ENCODE data around the gene UNC119B.

Gene UNC119B

GRCh38 chr12:120690978-120691377, 19.3 kb upstream of the UNC119B start (continued):
- no peak for TF ChIP-seq ZNF449 (tag by site-specific recombination; IDR thresholded peaks at IDR 0.05)
- TF ChIP-seq ZNF404 (tag by site-specific recombination; IDR thresholded peaks at IDR 0.05), result no peak
- peak; percentile 74 for TF ChIP-seq OSR2 (tag by site-specific recombination; IDR thresholded peaks at IDR 0.05)
- TF ChIP-seq ZSCAN16 (tag by site-specific recombination; IDR thresholded peaks at IDR 0.05), result no peak
- peak; percentile 36; the same call in 1 of the 2 replicates for TF ChIP-seq PRDM6 (tag by site-specific recombination; IDR thresholded peaks at IDR 0.05)
- TF ChIP-seq, protein P1, sequence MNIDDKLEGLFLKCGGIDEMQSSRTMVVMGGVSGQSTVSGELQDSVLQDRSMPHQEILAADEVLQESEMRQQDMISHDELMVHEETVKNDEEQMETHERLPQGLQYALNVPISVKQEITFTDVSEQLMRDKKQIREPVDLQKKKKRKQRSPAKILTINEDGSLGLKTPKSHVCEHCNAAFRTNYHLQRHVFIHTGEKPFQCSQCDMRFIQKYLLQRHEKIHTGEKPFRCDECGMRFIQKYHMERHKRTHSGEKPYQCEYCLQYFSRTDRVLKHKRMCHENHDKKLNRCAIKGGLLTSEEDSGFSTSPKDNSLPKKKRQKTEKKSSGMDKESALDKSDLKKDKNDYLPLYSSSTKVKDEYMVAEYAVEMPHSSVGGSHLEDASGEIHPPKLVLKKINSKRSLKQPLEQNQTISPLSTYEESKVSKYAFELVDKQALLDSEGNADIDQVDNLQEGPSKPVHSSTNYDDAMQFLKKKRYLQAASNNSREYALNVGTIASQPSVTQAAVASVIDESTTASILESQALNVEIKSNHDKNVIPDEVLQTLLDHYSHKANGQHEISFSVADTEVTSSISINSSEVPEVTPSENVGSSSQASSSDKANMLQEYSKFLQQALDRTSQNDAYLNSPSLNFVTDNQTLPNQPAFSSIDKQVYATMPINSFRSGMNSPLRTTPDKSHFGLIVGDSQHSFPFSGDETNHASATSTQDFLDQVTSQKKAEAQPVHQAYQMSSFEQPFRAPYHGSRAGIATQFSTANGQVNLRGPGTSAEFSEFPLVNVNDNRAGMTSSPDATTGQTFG (tag by site-specific recombination; IDR thresholded peaks at IDR 0.05; ENCODE audit: borderline replicate concordance), result no peak
- no peak for TF ChIP-seq ZNF660 (tag by site-specific recombination; IDR thresholded peaks at IDR 0.05)
- no peak for TF ChIP-seq ZNF777 (tag by site-specific recombination; IDR thresholded peaks at IDR 0.05; ENCODE audit: borderline replicate concordance)
- TF ChIP-seq ZNF704 (tag by site-specific recombination; IDR thresholded peaks at IDR 0.05), result no peak
- TF ChIP-seq IKZF3 (tag by site-specific recombination; IDR thresholded peaks at IDR 0.05), result no peak
- no peak for TF ChIP-seq INSM2 (tag by site-specific recombination; IDR thresholded peaks at IDR 0.05)
- TF ChIP-seq ZNF140 (tag by site-specific recombination; IDR thresholded peaks at IDR 0.05), result no peak
- TF ChIP-seq FEZF1 (tag by site-specific recombination; IDR thresholded peaks at IDR 0.05), result peak; percentile 81
- TF ChIP-seq ZSCAN5A (tag by site-specific recombination; IDR thresholded peaks at IDR 0.05), result no peak
- no peak for TF ChIP-seq ZBTB8A (tag by site-specific recombination; IDR thresholded peaks at IDR 0.05)
- no peak for TF ChIP-seq ZNF292 (tag by site-specific recombination; IDR thresholded peaks at IDR 0.05; ENCODE audit: borderline replicate concordance, low read depth)

GRCh38 chr12:120692524-120693033, 17.7 kb upstream of the UNC119B start:
- Histone ChIP-seq H3K27ac (ENCODE audit: extremely low read depth, low read depth, low read length) (no peak overlapping the region; the same call in 1 of the 2 replicates), H3K9me3 (ENCODE audit: control insufficient read depth, insufficient read depth, low read depth, low read length) (no peaks in the 10 kb centered on the region), H3K36me3 (ENCODE audit: control insufficient read depth in 2 of 2, insufficient read depth in 1 of 2, low read length in 2 of 2) (peaks cover 33 to 47% of the 10 kb centered on the region in 2 experiments), H3K4me1 (ENCODE audit: control insufficient read depth, insufficient read depth, low read length) (peaks cover 14% of the 10 kb centered on the region), H3K4me3 (ENCODE audit: low read depth, low read length) (no peak overlapping the region)
- CTCF ChIA-PET, result interaction anchor here (1.2 kb wide), 1 partner anchor 44 kb away, joined by 4 read pairs; no protein-coding TSS in a partner anchor
- POLR2A ChIA-PET, result interaction anchor here (0.6 kb wide), 1 partner anchor 1191 kb away, joined by 3 read pairs; no protein-coding TSS in a partner anchor
- TF ChIP-seq OVOL3 (tag by site-specific recombination; IDR thresholded peaks at IDR 0.05) (0 out of 2 replicates have a peak, but pooled peaks have one; percentile 50), ZSCAN16 (tag by site-specific recombination; IDR thresholded peaks at IDR 0.05) (peak; percentile 20; the same call in 1 of the 2 replicates), ATF2 (tag by site-specific recombination; IDR thresholded peaks at IDR 0.05; ENCODE audit: low read depth) (no peak), WT1 (tag by site-specific recombination; IDR thresholded peaks at IDR 0.05) (0 out of 2 replicates have a peak, but pooled peaks have one; percentile 15), PRDM1 (tag by site-specific recombination; IDR thresholded peaks at IDR 0.05) (0 out of 2 replicates have a peak, but pooled peaks have one; percentile 12), ZNF600 (tag by site-specific recombination; IDR thresholded peaks at IDR 0.05) (0 out of 2 replicates have a peak, but pooled peaks have one; percentile 28), OSR2 (tag by site-specific recombination; IDR thresholded peaks at IDR 0.05) (peak; percentile 67; the same call in 1 of the 2 replicates), SP7 (tag by site-specific recombination; IDR thresholded peaks at IDR 0.05) (0 out of 2 replicates have a peak, but pooled peaks have one; percentile 21), ZNF660 (tag by site-specific recombination; IDR thresholded peaks at IDR 0.05) (peak; percentile 72; the same call in 1 of the 2 replicates)

Measured in HEK293 (cell line).